ENCODE measurements around the gene ZNF19. TPM values are rescaled to one million over a fixed set of nuclear protein-coding genes. Genes with fewer than 3 reads are reported as not detected.
A peak's percentile ranks its signal among the peaks of the same experiment; 100 is the strongest.

Gene ZNF19
- total RNA-seq, 6 donors from 2014 or later = 9.4 to 44.0 (median 18.6) TPM

GRCh38 chr16:71528257-71528656 is 39.1 kb upstream of the ZNF19 start:
- no peaks in the 10 kb centered on the region for H3K4me1 ChIP-seq

GRCh38 chr16:71526111-71526631 is 37.0 kb upstream of the ZNF19 start, which contains the start of gene CHST4:
Gene CHST4, plus strand, starts transcription at chr16:71526426. Its CDS starts 10,252 bp downstream, at chr16:71536678.
- no peak for TF ChIP-seq POLR2A (IDR thresholded peaks at IDR 0.05)
- TF ChIP-seq POLR2AphosphoS5 (IDR thresholded peaks at IDR 0.05) = no peak
- no peak for TF ChIP-seq CTCF (IDR thresholded peaks at IDR 0.05)
- no peak for TF ChIP-seq EP300 (IDR thresholded peaks at IDR 0.05)
- no peak within 1 kb of the TSS for H3K27ac ChIP-seq
- WGBS, 2 donors = 37 to 39% methylated on average over 9 of the region's 9 CpGs
- DNase-seq (no peak), ATAC-seq (ENCODE audit: low FRiP score in 2 of 2) (peak; percentile 66 to 69)
- H3K4me3 ChIP-seq = no peak within 1 kb of the TSS
- no peaks in the 10 kb centered on the region for H3K36me3 ChIP-seq
- H3K9me3 ChIP-seq = no peaks in the 10 kb centered on the region
- H3K27me3 ChIP-seq = no peaks in the 10 kb centered on the region
- no peaks in the 10 kb centered on the region for H3K4me1 ChIP-seq

More at GRCh38 chr16:71528257-71528656, 39.1 kb upstream of the ZNF19 start:
- Histone ChIP-seq H3K27me3 (no peaks in the 10 kb centered on the region), H3K27ac (no peak overlapping the region), H3K4me3 (no peak overlapping the region), H3K36me3 (no peaks in the 10 kb centered on the region), H3K9me3 (no peaks in the 10 kb centered on the region)
- DNase-seq (no peak), ATAC-seq (ENCODE audit: low FRiP score in 2 of 2) (no peak)
- 73 to 85% methylated on average over 1 of the region's 1 CpG for WGBS, 2 donors
- no peak for TF ChIP-seq POLR2AphosphoS5 (IDR thresholded peaks at IDR 0.05)
- TF ChIP-seq CTCF (IDR thresholded peaks at IDR 0.05) = no peak
- TF ChIP-seq POLR2A (IDR thresholded peaks at IDR 0.05) = no peak
- no peak for TF ChIP-seq EP300 (IDR thresholded peaks at IDR 0.05)

- no peak for DNase-seq
- no peak for TF ChIP-seq POLR2AphosphoS5 (IDR thresholded peaks at IDR 0.05)
- TF ChIP-seq CTCF (IDR thresholded peaks at IDR 0.05) = no peak
- TF ChIP-seq POLR2A (IDR thresholded peaks at IDR 0.05) = no peak
- TF ChIP-seq EP300 (IDR thresholded peaks at IDR 0.05) = no peak
These were observed 35.7 kb upstream of the ZNF19 start for GRCh38 chr16:71524566-71525553.

GRCh38 chr16:71520550-71520949 is 31.4 kb upstream of the ZNF19 start:
- H3K27ac ChIP-seq = no peak overlapping the region
- H3K36me3 ChIP-seq = no peaks in the 10 kb centered on the region
- 83 to 88% methylated on average over 3 of the region's 3 CpGs for WGBS, 2 donors
- no peak overlapping the region for H3K4me3 ChIP-seq
- no peaks in the 10 kb centered on the region for H3K4me1 ChIP-seq
- no peaks in the 10 kb centered on the region for H3K9me3 ChIP-seq
- no peak for ATAC-seq (ENCODE audit: low FRiP score in 2 of 2)
- DNase-seq = no peak
- no peaks in the 10 kb centered on the region for H3K27me3 ChIP-seq
- no peak for TF ChIP-seq POLR2A (IDR thresholded peaks at IDR 0.05)
- TF ChIP-seq CTCF (IDR thresholded peaks at IDR 0.05) = no peak
- TF ChIP-seq POLR2AphosphoS5 (IDR thresholded peaks at IDR 0.05) = no peak
- no peak for TF ChIP-seq EP300 (IDR thresholded peaks at IDR 0.05)

More at GRCh38 chr16:71524566-71525553, 35.7 kb upstream of the ZNF19 start:
- no peak for ATAC-seq (ENCODE audit: low FRiP score in 2 of 2)
- Histone ChIP-seq H3K9me3 (no peaks in the 10 kb centered on the region), H3K27ac (no peak overlapping the region), H3K27me3 (no peaks in the 10 kb centered on the region), H3K4me1 (no peaks in the 10 kb centered on the region), H3K4me3 (no peak overlapping the region), H3K36me3 (no peaks in the 10 kb centered on the region)
- WGBS, 2 donors = 66 to 72% methylated on average over 16 of the region's 16 CpGs

All from upper lobe of left lung (tissue), 6 donors.